Epithelial cell of esophagus (primary cell): ENCODE results near the gene PRKCZ.

Experiments used
- DNase-seq: peaks from one replicate; pipeline ENCODE4 v3.0.0; 2010; ENCODE audit warnings: low read depth
- H3K4me3 ChIP-seq: 2 replicates; pipeline ENCODE4 v1.5.1; 2011; ENCODE audit warnings: mild to moderate bottlenecking, low read length, control low read depth
- CTCF ChIP-seq: IDR thresholded peaks from 2 replicates; pipeline ENCODE4 v1.5.1; 2011; ENCODE audit warnings: low read depth, mild to moderate bottlenecking, low read length, control low read depth, inconsistent platforms; ENCODE audit not compliant: insufficient read depth; ENCODE audit errors: missing control alignments

The PRKCZ gene

GRCh38 chr1:2168535-2168934, 118.3 kb downstream of the PRKCZ start:
- H3K4me3 ChIP-seq = no peak overlapping the region
- TF ChIP-seq CTCF = no peak
- no peak for DNase-seq

GRCh38 chr1:2169200-2169836, 119.1 kb downstream of the PRKCZ start:
- no peak overlapping the region for H3K4me3 ChIP-seq
- no peak for TF ChIP-seq CTCF
- no peak for DNase-seq

GRCh38 chr1:2170211-2170610, 120.0 kb downstream of the PRKCZ start:
- no peak for DNase-seq
- no peak for TF ChIP-seq CTCF

GRCh38 chr1:2172012-2172411, 121.8 kb downstream of the PRKCZ start:
- TF ChIP-seq CTCF = no peak
- no peak for DNase-seq
- no peak overlapping the region for H3K4me3 ChIP-seq

More at GRCh38 chr1:2170211-2170610, 120.0 kb downstream of the PRKCZ start:
- no peak overlapping the region for H3K4me3 ChIP-seq

- no peak overlapping the region for H3K4me3 ChIP-seq
- no peak for DNase-seq
- no peak for TF ChIP-seq CTCF
These were observed 122.4 kb downstream of the PRKCZ start for GRCh38 chr1:2172551-2173146.

GRCh38 chr1:2173546-2174347, 123.5 kb downstream of the PRKCZ start:
- H3K4me3 ChIP-seq = no peak overlapping the region
- TF ChIP-seq CTCF = no peak
- no peak for DNase-seq
